IPS DF 6.9 (cell line): ENCODE data around the gene KRT31.
"Not testable (repeated sequence)": the region's sequence is repeated elsewhere in the genome, so short reads cannot be mapped to it uniquely, and the experiment has no call there.

ENCODE experiments used
- DNase-seq: peaks from one replicate; pipeline ENCODE4 v3.0.0-alpha.2; 2013; ENCODE audit warnings: low read depth, low spot score
- H3K27ac ChIP-seq: one replicate; pipeline ENCODE4 v1.5.1; 2013; ENCODE audit warnings: low read length, control low read depth
- H3K27me3 ChIP-seq: 2 replicates; pipeline ENCODE4 v1.6.1; 2013; ENCODE audit warnings: mild to moderate bottlenecking, low read length; ENCODE audit not compliant: control insufficient read depth, insufficient read depth
- H3K36me3 ChIP-seq: 2 replicates; pipeline ENCODE4 v1.6.1; 2013; ENCODE audit warnings: low read length; ENCODE audit not compliant: control insufficient read depth, insufficient read depth
- H3K4me1 ChIP-seq: 2 replicates; pipeline ENCODE4 v1.6.1; 2013; ENCODE audit warnings: low read length; ENCODE audit not compliant: control insufficient read depth, insufficient read depth
- H3K4me3 ChIP-seq: 2 replicates; pipeline ENCODE4 v1.5.1; 2013; ENCODE audit warnings: mild to moderate bottlenecking, low read length
- H3K9me3 ChIP-seq: 2 replicates; pipeline ENCODE4 v1.6.1; 2013; ENCODE audit warnings: low read length, inconsistent platforms; ENCODE audit not compliant: control insufficient read depth, insufficient read depth
- WGBS: extraction: QIAGEN DNeasy Blood & Tissue Kit; methylation state at CpG from one replicate; pipeline ENCODE4 v1.1.7; 2013; ENCODE audit warnings: mixed read lengths, missing lambda C conversion rate; ENCODE audit not compliant: insufficient read length, insufficient coverage; 5-methylcytosine and 5-hydroxymethylcytosine counted together

Gene KRT31

DNA sequence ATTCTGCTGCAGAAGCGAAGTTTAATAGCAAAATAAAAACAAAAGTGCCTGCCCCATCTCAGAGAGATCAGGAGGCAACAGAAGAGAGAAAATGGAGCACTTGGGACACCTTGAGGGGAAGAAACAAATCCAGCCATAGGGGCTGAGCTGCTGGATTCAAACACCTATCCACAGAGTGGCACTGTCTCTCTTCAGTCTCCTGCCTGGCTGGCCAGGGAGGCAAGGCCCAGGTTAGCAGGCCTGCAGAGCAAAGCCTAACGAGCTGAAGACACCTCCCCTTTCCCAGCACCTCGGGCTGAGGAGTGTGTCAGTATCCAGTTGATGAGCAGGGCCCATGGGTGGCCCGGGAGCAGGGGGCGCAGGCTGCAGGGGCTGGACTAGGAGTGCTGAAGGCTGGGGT, 8.8 kb upstream of the KRT31 start:
- no peak overlapping the region for H3K4me3 ChIP-seq
- no peaks in the 10 kb centered on the region for H3K4me1 ChIP-seq
- H3K27ac ChIP-seq: no peak overlapping the region
- H3K36me3 ChIP-seq: no peaks in the 10 kb centered on the region
- no peaks in the 10 kb centered on the region for H3K27me3 ChIP-seq
- DNase-seq: no peak
- no peaks in the 10 kb centered on the region for H3K9me3 ChIP-seq
- WGBS: no CpG with 5 or more reads among the region's 5 CpGs

DNA sequence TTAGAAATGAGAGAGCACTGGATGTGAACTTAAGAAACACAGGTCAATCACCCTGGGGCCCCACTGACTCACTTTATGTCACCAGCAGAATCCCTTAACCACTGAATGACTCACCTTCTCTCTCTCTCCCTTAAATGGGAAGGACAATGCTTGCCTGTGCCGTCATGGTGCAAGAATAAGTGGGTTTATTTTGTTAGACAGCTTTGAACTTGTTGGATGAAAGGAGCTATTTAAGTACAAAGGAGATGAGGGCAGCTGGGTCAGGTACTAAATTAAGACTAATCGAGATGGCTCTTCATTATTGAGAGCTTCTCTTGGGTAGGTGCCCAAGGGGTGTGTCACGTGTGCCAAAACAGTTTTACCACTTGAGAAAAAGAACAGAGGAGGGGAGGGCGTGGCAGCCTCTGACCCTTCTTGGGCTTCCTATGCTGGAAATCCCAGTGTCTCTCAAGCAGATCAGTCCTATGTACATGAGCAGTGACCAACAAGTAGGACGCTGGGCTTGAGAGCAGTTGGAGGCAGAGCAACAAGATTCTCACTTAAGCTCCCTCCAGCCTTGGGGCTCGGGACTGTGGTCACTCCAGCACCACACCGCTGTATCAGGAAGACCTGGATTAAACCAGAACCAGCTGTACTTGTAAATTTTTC, 6.7 kb upstream of the KRT31 start:
- Histone ChIP-seq H3K36me3 (no peaks in the 10 kb centered on the region), H3K4me1 (no peaks in the 10 kb centered on the region), H3K4me3 (no peak overlapping the region), H3K9me3 (no peaks in the 10 kb centered on the region), H3K27ac (no peak overlapping the region), H3K27me3 (no peaks in the 10 kb centered on the region)
- no peak for DNase-seq
- WGBS: no CpG with 5 or more reads among the region's 7 CpGs

DNA sequence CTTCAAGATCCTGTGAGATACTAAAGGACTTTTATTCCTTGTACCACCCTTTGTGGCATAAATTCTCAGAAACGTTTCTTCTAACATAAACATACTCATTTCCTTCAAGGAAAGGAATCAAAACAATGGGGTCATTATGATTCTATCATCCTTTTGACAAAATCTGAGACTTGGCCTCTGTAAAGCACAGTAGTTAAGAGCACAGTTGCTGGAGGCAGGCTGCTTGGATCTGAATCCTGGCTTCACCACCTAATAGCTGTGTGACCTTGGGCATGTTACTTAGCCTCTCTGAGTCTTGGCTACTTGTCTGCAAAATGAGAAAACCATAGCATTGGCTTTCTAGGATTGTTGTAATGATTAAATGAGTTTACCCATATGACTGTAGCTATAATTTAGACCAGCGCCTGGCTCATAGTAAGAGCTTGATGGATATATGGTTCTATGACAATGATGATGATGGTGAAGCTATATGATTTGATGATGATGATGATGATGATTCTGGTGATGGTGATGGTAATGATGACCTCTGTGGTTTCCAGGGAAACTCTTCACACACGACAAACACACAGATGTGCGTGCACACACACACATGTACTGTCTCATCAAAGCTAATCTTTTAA, 6.1 kb upstream of the KRT31 start:
- H3K27me3 ChIP-seq: no peaks in the 10 kb centered on the region
- H3K9me3 ChIP-seq: no peaks in the 10 kb centered on the region
- H3K4me3 ChIP-seq: no peak overlapping the region
- no peak overlapping the region for H3K27ac ChIP-seq
- no peaks in the 10 kb centered on the region for H3K36me3 ChIP-seq
- H3K4me1 ChIP-seq: no peaks in the 10 kb centered on the region
- no peak for DNase-seq
- no CpG with 5 or more reads among the region's 4 CpGs for WGBS

DNA sequence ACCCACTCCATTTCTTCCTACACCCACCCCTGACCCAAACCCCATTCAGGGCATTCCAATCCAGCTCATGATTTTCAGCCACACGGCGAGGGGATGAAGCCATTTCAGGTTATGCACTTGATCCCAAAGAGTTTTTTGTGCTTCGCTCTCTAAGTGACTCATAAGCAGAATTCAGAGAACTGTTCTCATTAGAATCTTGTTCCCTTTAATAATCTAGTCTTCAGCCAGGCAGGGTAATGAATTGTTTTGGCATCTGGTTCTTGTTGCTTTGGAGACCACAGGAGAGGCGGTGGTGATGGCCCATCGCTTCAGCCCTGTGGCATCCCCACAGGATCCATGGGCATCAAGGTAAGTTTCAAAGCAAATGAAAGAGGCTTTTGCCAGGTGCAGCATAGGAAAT, 4.8 kb upstream of the KRT31 start:
- Histone ChIP-seq H3K27me3 (no peaks in the 10 kb centered on the region), H3K36me3 (no peaks in the 10 kb centered on the region), H3K9me3 (no peaks in the 10 kb centered on the region), H3K4me3 (no peak overlapping the region), H3K4me1 (no peaks in the 10 kb centered on the region), H3K27ac (no peak overlapping the region)
- no peak for DNase-seq
- WGBS: no CpG with 5 or more reads among the region's 5 CpGs

DNA sequence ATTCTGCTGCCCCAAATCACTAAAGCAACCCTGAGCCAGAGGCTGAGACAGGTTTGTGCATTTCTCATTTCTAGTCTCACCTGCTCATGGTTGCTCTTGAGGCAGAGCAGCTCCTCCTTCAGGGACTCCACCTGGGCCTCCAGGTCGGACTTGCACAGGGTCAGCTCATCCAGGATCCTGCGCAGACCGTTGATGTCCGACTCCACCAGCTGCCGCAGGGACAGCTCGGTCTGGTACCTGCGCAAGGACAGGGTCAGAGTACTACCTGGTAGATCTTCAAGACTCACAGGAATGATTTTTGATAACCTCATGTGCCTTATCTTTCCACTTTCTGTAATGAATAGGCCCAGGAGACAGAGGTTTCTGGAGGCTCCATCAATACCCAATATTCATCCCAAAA, 1.1 kb downstream of the KRT31 start:
- H3K27me3 ChIP-seq: no peaks in the 10 kb centered on the region
- no peak overlapping the region for H3K4me3 ChIP-seq
- DNase-seq: no peak
- H3K36me3 ChIP-seq: no peaks in the 10 kb centered on the region
- no peaks in the 10 kb centered on the region for H3K9me3 ChIP-seq
- WGBS: no CpG with 5 or more reads among the region's 7 CpGs
- no peaks in the 10 kb centered on the region for H3K4me1 ChIP-seq
- H3K27ac ChIP-seq: no peak overlapping the region

DNA sequence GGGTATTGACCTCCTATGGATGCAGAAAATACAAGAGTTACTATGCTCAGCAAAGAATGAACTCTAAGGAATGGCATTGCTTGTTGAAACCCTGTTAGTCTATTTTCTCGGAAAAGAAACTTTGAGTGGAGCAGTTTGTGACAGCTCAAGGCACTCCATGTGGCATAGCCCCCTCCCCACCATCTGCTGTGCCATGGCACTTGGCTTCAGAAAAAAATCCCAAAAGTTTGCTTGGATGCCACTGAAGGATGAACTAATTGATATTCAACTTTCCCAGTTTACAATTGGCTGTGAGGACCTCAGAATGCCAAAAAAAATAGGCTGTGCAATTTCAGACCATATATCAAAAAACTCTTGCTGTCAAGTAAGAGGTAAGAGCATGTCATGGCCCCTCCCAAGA, 1.8 kb downstream of the KRT31 start:
- Histone ChIP-seq H3K9me3 (no peaks in the 10 kb centered on the region), H3K27me3 (no peaks in the 10 kb centered on the region), H3K36me3 (no peaks in the 10 kb centered on the region), H3K4me1 (no peaks in the 10 kb centered on the region), H3K27ac (no peak overlapping the region), H3K4me3 (no peak overlapping the region)
- no peak for DNase-seq
- WGBS: no CpG with 5 or more reads among the region's 1 CpG

DNA sequence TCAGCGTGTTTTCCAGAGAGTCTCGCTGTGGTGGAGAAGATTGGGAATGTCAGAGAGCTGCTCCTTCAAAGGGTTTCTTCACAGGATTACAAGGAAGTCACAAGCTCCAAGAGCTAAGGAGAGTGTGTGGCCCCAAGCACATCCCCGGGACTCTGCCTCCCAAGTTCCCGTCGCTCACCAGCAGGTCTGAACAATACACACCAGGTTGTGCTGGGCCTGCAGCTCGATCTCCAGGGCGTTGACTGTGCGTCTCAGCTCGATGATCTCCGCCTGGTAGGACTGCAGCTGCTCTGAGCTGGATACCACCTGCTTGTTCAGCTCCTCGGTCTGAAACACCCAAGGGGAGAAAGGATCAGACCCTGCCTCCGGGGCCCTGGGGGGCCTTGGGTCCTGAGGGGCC, 2.4 kb downstream of the KRT31 start:
- not testable (repeated sequence) for H3K4me3 ChIP-seq, H3K36me3 ChIP-seq, H3K4me1 ChIP-seq, DNase-seq, H3K27me3 ChIP-seq, H3K27ac ChIP-seq, H3K9me3 ChIP-seq
- WGBS: no CpG with 5 or more reads among the region's 12 CpGs

DNA sequence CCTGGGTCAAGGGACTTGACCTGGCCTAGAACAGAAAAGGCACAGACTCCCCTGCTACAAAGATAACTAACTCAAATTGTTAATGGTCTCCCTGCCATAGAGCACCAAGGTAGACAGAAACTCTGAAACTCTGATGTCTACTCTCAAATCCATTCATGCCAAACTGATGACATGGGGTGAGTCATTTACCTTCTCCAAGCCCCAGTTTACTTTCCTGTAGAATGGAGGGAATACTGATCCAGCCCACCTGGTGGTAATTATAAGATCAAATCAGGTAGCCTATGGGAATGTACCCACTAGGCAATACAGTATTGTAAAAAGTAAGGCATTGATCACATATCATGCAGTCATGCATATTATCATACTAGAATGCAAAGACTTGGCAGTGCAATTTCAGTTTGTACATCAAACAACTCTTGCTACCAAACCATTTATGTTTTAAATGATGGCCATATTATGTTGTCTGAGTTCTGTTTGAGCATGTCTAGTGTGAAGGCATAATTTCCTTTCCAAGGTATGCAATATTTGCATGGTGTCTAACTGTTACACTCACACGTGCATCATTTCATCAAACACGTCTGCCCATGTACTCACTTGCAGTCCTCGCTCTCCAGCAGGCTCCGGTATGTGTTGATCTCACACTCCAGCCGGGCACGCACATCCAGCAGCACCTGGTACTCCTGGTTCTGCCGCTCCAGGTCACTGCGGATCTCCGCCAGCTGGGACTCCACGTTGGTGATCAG, 3.0 kb downstream of the KRT31 start:
- no peaks in the 10 kb centered on the region for H3K27me3 ChIP-seq
- no peak overlapping the region for H3K27ac ChIP-seq
- no peaks in the 10 kb centered on the region for H3K9me3 ChIP-seq
- no peak for DNase-seq
- no peaks in the 10 kb centered on the region for H3K36me3 ChIP-seq
- no peaks in the 10 kb centered on the region for H3K4me1 ChIP-seq
- no CpG with 5 or more reads among the region's 10 CpGs for WGBS
- H3K4me3 ChIP-seq: no peak overlapping the region

DNA sequence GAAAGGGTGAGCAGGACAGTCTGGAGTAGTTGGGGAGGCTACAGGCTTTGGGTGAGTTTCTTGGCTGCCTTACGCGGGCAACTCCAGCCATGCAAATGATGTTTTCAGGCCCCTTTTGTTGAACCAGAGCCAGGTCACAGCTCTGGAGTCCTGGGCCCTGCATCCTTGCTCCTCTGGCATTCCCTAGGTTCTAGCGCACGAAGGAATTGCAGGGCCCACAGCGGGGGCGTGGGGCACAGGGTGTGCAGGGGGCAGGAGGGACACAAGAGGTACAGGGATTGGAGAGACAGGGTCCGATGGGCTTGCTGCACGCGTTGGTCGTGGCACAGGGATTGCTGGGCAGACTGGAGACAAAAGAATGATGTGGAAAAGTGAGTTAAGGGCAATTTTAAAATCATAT, 3.6 kb downstream of the KRT31 start:
- H3K9me3 ChIP-seq: no peaks in the 10 kb centered on the region
- no peaks in the 10 kb centered on the region for H3K4me1 ChIP-seq
- DNase-seq: no peak
- no peak overlapping the region for H3K27ac ChIP-seq
- no peak overlapping the region for H3K4me3 ChIP-seq
- H3K36me3 ChIP-seq: no peaks in the 10 kb centered on the region
- no peaks in the 10 kb centered on the region for H3K27me3 ChIP-seq
- no CpG with 5 or more reads among the region's 10 CpGs for WGBS

DNA sequence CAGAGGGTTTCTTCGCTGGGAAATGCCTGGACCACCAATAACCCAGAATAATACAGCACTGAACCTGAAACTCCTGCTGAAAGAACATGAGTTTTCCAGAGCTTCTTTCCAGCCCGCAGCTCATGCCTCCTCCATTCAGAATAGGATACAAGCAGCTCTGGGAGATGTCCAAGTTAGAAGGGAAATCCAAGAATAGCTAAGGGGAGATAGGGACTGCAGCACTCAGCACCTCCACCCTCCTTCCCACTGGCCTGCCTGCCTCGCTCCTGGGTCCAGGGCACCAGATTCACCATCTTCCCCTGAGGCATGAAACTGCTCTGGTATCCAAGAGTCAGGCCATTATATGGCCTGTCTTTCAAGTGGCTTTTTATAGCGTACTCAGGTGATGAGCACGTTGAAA, 4.1 kb downstream of the KRT31 start:
- H3K9me3 ChIP-seq: no peaks in the 10 kb centered on the region
- no peak overlapping the region for H3K27ac ChIP-seq
- no peaks in the 10 kb centered on the region for H3K4me1 ChIP-seq
- no peak overlapping the region for H3K4me3 ChIP-seq
- no CpG with 5 or more reads among the region's 5 CpGs for WGBS
- H3K27me3 ChIP-seq: no peaks in the 10 kb centered on the region
- no peaks in the 10 kb centered on the region for H3K36me3 ChIP-seq
- no peak for DNase-seq
